HG02943 (cell line): ENCODE results near the gene KRT17.
"Not testable (repeated sequence)": the region's sequence is repeated elsewhere in the genome, so short reads cannot be mapped to it uniquely, and the experiment has no call there.

ENCODE experiments used
- ATAC-seq: cut with Tn5 transposase; IDR thresholded peaks from one replicate; pipeline ENCODE4 v1.9.1; 2021; ENCODE audit warnings: mild to moderate bottlenecking, low read depth, moderate library complexity; ENCODE audit not compliant: unreplicated experiment

Gene KRT17

GRCh38 chr17:41654678-41655607 lies 30.6 kb upstream of the KRT17 start:
- no peak for ATAC-seq

- ATAC-seq, result no peak
Measured at GRCh38 chr17:41653892-41654677, 29.7 kb upstream of the KRT17 start.

GRCh38 chr17:41653421-41653820 lies 29.0 kb upstream of the KRT17 start:
- ATAC-seq, result no peak

- ATAC-seq, result no peak
Measured at GRCh38 chr17:41652461-41652970, 28.1 kb upstream of the KRT17 start.

- no peak for ATAC-seq
Measured at GRCh38 chr17:41651625-41652460, 27.5 kb upstream of the KRT17 start.

GRCh38 chr17:41650794-41651624 lies 26.6 kb upstream of the KRT17 start:
- ATAC-seq, result no peak

GRCh38 chr17:41649923-41650519 lies 25.6 kb upstream of the KRT17 start:
- no peak for ATAC-seq

- ATAC-seq, result no peak
Measured at GRCh38 chr17:41648411-41649195, 24.2 kb upstream of the KRT17 start.

- ATAC-seq, result no peak
Measured at GRCh38 chr17:41647940-41648410, 23.6 kb upstream of the KRT17 start.

GRCh38 chr17:41647038-41647813 lies 22.9 kb upstream of the KRT17 start:
- ATAC-seq, result no peak

- ATAC-seq, result no peak
Measured at GRCh38 chr17:41642252-41643156, 18.1 kb upstream of the KRT17 start.

GRCh38 chr17:41640596-41640995 lies 16.2 kb upstream of the KRT17 start:
- ATAC-seq, result not testable (repeated sequence)

- no peak for ATAC-seq
Measured at GRCh38 chr17:41639492-41640473, 15.4 kb upstream of the KRT17 start.

GRCh38 chr17:41638941-41639340 lies 14.6 kb upstream of the KRT17 start:
- no peak for ATAC-seq

GRCh38 chr17:41638194-41638593 lies 13.8 kb upstream of the KRT17 start:
- ATAC-seq, result no peak
